G401.6 (cell line): Measurements from ENCODE around the gene MYOF.

Source experiments
- FAIRE-seq: peaks from 2 replicates; lab custom pipeline; 2012; peaks lifted over from hg19 to GRCh38; lab: Jason Lieb, UNC

The MYOF gene

GRCh38 chr10:93482145-93482834 is at the start of gene MYOF:
Gene MYOF (minus strand): TSS chr10:93482334. CDS start chr10:93482194, 140 bp downstream.
- peak; percentile 96 for FAIRE-seq

- no peak for FAIRE-seq
Measured at GRCh38 chr10:93518531-93518930, 36.4 kb upstream of the MYOF start.

DNA sequence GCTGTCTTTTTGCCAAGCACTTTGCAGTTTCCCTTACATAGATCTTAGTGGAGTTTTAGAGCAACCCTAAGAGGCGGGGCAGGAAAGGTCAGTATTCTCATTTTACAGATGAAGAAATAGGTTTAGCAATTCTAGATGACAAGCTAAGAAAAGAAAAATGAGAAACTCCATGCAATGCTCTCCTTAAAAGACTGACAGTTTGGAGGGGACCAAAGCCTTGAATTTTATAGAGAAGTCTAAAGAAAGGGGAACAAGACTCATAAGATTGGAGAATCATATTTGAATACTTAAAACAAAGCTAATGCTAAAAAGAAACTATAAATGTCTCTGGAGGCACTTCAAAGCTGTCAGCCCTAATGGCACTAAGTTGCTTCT is 33.9 kb upstream of the MYOF start:
- no peak for FAIRE-seq

DNA sequence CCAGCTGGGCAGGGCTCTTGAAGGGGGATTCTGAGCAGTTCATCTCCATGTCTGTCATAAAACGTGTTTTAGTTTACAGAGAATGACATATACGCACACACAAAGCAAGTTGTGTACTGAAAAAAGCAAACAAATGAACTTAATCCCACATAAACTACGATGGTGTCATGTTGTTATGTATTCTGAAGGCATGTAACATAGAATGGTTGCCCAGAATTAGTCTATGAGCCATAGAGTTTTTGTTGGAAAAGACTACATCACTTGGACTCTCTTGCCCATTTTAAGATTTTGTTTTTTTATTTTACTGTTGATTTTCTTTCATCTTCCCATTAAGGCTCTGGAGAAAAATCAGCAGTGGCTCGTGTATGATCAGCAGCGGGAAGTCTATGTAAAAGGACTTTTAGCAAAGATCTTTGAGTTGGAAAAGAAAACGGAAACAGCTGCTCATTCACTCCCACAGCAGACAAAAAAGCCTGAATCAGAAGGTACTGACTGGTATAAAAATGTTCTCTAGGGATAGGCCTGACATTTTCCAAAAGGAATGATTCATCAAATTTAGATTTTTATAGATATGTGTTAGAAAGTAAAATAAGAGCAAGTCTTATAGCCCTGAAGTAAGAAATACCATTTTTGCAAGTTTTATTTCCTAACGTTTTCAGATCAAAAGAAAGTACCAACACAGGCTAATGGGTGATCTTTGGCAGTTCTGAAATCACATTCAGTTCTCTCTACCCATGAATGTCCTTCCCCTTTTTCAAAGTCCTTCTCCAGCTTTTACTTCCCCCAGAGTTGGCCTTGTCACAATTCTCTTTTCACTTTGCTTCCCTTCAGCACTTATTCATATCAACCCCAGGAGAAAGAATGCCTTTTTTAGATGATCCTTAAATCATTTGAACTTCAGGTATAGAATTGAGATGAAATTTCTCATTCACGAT is 33.2 kb upstream of the MYOF start:
- FAIRE-seq, result no peak

DNA sequence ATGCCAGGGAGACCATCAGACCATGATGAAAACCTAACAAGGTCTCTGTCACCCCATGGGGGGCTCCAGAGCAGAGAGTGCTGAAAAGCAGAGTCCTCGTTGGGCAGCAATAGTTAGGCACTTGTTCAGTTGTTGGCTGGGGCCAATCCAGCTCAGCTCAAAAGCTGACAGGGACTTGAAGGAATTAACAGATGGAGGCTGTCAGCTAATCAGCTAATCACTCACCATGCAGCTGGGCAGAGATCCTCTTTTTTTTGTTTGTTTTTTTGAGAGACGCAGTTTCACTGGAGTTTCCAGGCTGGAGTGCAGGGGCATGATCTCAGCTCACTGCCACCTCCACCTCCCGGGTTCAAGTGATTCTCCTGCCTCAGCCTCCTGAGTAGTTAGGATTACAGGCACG is 32.4 kb upstream of the MYOF start:
- no peak for FAIRE-seq

- no peak for FAIRE-seq
Measured at GRCh38 chr10:93513091-93513490, 31.0 kb upstream of the MYOF start.

DNA sequence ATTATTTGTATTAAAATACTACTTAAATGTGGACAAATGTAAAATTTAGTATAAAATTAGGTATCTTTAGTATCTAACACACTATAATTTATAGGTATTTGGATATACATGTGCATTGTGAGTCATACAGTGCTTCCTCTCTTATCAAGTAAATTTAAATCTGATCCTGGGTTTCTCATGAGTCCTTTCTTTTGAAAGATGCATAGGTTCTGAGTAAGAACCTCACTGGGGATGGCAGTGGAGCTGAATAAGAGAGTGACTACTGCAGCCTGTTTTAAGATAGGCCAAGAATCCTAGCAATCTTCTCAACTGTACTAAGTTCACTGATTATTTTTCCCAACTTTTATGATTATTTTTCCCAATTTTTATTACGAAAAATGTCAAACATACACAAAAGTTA is 30.4 kb upstream of the MYOF start:
- FAIRE-seq, result no peak

- FAIRE-seq, result no peak
Measured at GRCh38 chr10:93509816-93510215, 27.7 kb upstream of the MYOF start.

DNA sequence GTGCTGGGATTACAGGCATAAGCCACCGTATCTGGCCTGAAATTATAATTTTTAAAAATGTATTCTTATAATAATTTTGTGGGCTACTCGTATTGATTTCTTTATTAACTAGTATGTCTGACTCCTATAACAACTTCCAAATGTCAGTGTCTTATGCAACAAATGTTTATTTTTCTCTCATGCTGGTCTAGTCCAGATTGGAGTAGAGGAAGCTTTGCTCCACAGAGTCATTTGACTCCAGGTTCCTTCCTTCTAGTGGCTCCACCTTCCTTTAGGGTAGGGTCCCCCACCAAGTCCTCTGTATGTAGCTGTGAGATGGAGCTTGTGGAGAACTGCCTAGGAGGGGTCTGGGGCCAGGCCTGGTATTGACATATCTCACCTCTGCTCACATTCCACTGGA is 22.9 kb upstream of the MYOF start:
- FAIRE-seq, result no peak

GRCh38 chr10:93503075-93503474 is 20.9 kb upstream of the MYOF start:
- FAIRE-seq, result no peak

- FAIRE-seq, result no peak
Measured at GRCh38 chr10:93501650-93502049, 19.5 kb upstream of the MYOF start.

GRCh38 chr10:93498166-93498565 is 16.0 kb upstream of the MYOF start:
- no peak for FAIRE-seq

GRCh38 chr10:93496322-93497041 is 14.3 kb upstream of the MYOF start, which contains the start of gene CEP55:
Gene CEP55 (plus strand): TSS chr10:93496612. CDS start chr10:93500052, 3,440 bp downstream.
- FAIRE-seq, result peak; percentile 93

- no peak for FAIRE-seq
Measured at GRCh38 chr10:93495654-93496321, 13.7 kb upstream of the MYOF start.

DNA sequence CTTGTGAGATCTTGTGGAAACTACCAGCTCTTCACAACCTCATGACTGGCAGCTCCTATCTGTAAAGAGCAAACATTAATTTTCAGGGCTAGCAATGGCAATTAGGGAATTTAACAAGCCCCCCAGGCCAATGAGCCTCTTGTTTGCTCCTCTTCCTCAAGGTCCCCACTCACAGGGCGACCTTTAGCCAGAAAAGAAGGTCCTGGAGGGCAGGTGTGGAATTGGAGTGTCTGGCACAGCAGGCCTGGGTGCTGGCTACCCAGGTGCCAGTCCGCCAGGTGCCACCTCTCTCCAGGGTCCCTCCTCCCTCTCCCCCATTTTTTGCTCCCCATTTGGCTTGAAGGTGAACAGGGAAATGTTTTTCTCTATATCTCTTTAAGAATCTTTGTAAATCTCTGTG is 12.4 kb upstream of the MYOF start:
- FAIRE-seq, result no peak

GRCh38 chr10:93493162-93493561 is 11.0 kb upstream of the MYOF start:
- FAIRE-seq, result no peak

- no peak for FAIRE-seq
Measured at GRCh38 chr10:93491602-93492121, 9.5 kb upstream of the MYOF start.

DNA sequence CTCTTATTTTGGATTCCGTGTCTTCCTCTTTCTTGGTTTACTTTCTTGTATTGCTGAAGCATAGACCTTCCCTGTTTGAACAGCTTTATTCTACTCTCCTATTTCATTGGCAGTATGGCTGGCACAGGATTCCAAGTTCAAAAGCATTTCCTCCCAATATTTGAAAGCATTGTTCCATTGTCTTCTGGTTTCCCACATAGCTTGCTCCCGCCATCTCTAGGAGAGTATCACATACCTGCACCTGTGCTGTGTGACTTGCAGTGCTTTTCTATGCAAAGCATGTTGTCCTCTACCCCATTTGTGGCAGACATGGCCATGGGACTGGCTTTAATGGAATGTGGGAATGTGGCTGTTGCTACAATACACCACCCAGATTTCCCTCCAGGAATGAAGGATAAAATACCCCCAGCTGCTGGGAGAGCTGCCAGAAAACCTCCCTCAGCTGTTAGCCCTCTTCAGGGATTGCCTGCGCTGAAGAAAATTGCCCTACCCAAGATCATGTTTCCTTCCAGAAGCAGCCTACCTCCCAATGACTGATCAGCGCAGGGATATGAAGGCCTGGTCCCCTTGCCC is 6.9 kb upstream of the MYOF start:
- no peak for FAIRE-seq

DNA sequence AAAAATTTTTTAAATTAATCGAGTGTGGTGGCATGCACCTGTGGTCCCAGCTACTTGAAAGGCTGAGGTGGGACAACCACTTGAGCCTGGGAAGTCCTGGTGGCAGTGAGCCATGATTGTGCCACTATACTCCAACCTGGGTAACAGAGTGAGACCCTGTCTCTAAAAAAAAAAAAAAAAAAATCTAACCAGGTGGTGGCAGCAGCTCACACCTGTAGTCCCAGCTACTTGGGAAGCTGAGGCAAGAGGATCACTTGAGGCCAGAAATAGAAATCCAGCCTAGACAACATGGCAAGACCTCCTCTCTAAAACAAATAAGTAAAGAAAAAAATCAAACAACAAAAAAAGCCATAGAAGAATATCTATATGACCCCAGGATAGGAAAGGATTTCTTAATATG is 3.6 kb upstream of the MYOF start:
- FAIRE-seq, result no peak

DNA sequence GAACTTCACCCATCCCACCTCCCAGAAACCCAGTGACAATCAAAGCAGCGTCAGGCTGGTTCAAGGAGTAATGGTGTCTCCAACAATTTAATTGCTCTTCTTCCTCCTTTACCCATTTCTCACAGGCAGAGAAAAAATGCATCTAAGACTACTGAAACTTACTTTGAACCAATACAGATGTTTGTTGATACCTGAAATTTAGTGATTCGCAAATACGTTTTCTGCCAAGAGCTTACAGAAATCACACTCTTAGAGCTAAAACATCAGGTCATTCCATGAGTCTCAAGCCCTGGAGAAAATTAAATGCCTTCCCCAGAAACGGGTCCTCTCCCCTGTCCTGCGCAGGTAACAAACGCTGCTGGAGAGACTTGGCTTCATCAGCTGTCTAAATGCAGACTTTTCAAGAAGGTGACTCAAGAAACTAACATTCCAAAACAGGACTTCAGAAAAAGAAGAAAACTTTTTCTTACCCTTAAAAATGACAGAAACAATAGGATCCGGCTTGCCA is 443 bp downstream of the MYOF start:
- FAIRE-seq, result no peak

GRCh38 chr10:93478873-93479272 is 3.3 kb downstream of the MYOF start:
- no peak for FAIRE-seq
